Gastroesophageal sphincter (tissue), 3 donors: ENCODE measurements around the gene GNGT1.

Source experiments
- CTCF ChIP-seq, 4 experiments: fragments of 200-600 bp in 2 of 4; fragments of 450-650 bp in 2 of 4; sonication (generic) in 1 of 4; IDR thresholded peaks; one replicate each; pipeline ENCODE4 v1.5.1; 2017 to 2019; ENCODE audit warnings: antibody characterized with exemption in 4 of 4, mild to moderate bottlenecking in 2 of 4, moderate library complexity in 2 of 4
- EP300 ChIP-seq: sonication (generic); formaldehyde crosslinking; IDR thresholded peaks from one replicate; pipeline ENCODE4 v1.6.1; 2017; ENCODE audit warnings: antibody characterized with exemption, mild to moderate bottlenecking
- POLR2A ChIP-seq, 2 donors: fragments of 450-650 bp; IDR thresholded peaks; one replicate each; pipeline ENCODE4 v1.6.1; 2017; ENCODE audit warnings: antibody characterized with exemption in 2 of 2, mild to moderate bottlenecking in 2 of 2, moderate library complexity in 1 of 2
- POLR2AphosphoS5 ChIP-seq: sonication (generic); formaldehyde crosslinking; IDR thresholded peaks from one replicate; pipeline ENCODE4 v1.6.1; 2017; ENCODE audit warnings: antibody characterized with exemption

DNA sequence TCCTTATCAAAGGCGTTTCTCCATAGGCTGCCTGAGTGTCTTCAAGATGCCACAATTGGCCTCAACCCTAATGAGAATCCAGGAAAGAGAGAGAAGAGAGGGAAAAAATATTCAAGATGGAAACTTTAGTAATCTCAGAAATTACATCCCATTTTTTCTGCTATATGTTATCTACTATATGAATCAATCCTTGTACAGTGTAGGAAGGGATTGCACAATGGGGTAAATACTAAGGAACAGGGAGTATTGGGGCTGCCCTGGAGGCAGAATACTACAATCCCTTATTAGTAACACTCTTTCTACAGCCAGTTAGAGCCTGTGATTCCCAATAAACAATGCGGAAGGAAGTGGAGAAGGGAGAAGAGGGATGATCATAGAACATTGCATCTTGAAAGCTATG is 43.7 kb upstream of the GNGT1 start:
- no peak for TF ChIP-seq CTCF (IDR thresholded peaks at IDR 0.05)
- no peak for TF ChIP-seq POLR2A (IDR thresholded peaks at IDR 0.05)
- no peak for TF ChIP-seq POLR2AphosphoS5
- no peak for TF ChIP-seq EP300
